ENCODE results near the gene DIPK1B.

GRCh38 chr9:136694872-136695247 is 17.5 kb upstream of the DIPK1B start:
- TF ChIP-seq POLR2AphosphoS5 (IDR thresholded peaks at IDR 0.05) (no peak), CTCF (IDR thresholded peaks at IDR 0.05) (no peak), POLR2A (IDR thresholded peaks at IDR 0.05) (no peak)
